HG02885 (cell line): ENCODE data around the gene NKX6-2.
"Not testable (repeated sequence)": the region's sequence is repeated elsewhere in the genome, so short reads cannot be mapped to it uniquely, and the experiment has no call there.

Experiments used
- ATAC-seq: cut with Tn5 transposase; IDR thresholded peaks from one replicate; pipeline ENCODE4 v1.9.1; 2021; ENCODE audit warnings: mild to moderate bottlenecking; ENCODE audit not compliant: unreplicated experiment, poor library complexity

Gene NKX6-2

GRCh38 chr10:132785723-132786475, at the start of gene NKX6-2:
Gene NKX6-2 (minus strand): TSS chr10:132786147. CDS start chr10:132785948, 199 bp downstream.
- no peak for ATAC-seq

- ATAC-seq: no peak
Measured at GRCh38 chr10:132834891-132835847, 49.2 kb upstream of the NKX6-2 start.

GRCh38 chr10:132834311-132834761, 48.4 kb upstream of the NKX6-2 start:
- ATAC-seq: no peak

GRCh38 chr10:132833421-132834111, 47.6 kb upstream of the NKX6-2 start:
- no peak for ATAC-seq

- ATAC-seq: no peak
Measured at GRCh38 chr10:132832186-132832969, 46.4 kb upstream of the NKX6-2 start.

GRCh38 chr10:132829403-132829802, 43.5 kb upstream of the NKX6-2 start:
- ATAC-seq: no peak

DNA sequence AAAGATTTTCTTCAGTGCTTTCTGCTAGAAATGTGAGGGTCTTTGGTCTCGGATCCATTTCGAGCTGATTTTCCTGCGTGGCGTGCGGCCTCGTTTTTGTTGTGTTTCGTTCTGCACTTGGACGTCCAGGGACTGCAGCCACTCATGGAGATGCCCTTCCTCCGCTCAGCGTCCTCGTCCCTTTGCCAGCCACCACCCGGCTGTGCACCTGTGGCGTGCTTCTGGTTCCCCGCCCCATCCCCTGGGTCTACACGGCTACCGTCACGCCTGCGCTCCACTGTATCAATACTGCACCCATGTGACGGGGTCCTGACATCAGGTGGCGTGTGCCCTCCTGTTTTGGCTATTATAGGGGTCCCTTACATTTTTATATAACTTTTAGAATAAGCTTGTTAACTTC, 42.7 kb upstream of the NKX6-2 start:
- no peak for ATAC-seq

GRCh38 chr10:132827861-132828539, 42.1 kb upstream of the NKX6-2 start:
- no peak for ATAC-seq

DNA sequence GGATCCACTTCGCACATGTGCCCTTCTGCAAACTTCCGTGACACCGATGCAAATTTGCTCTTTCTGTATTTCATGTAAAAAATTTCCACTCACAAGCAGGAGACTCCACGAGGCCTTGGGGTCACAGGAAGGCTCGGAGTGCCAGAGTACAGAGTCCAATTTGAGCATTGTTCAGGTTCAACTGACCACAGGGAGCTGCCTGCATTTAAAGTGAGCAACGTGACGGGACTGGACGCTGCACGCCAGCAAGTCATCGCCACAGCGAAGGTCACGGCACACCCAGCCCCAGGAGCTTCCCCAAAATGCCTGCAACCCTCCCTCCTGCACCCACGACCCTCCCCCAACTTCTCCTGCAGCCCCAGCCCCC, 41.5 kb upstream of the NKX6-2 start:
- ATAC-seq: no peak

- ATAC-seq: no peak
Measured at GRCh38 chr10:132826524-132827422, 40.8 kb upstream of the NKX6-2 start.

GRCh38 chr10:132825783-132826523, 40.0 kb upstream of the NKX6-2 start:
- ATAC-seq: not testable (repeated sequence)

DNA sequence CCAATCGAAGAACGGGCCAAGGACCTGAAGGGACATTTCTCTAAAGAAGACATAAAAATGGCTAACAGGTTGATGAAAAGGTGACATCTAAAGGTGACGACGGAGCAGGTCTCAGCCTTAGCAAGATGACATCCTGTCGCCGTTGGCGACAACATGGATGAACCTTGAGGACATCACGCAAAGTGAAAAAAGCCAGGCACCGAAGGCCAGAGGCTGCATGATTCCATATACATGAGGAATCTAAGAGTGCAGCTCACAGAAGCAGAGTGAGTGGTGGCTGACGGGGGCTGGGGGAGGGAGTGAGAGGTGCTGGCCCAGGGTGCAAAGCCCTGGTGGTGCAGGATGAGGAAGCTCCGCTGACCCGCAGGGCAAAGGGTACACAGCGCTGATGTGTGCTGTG, 34.1 kb upstream of the NKX6-2 start:
- no peak for ATAC-seq

DNA sequence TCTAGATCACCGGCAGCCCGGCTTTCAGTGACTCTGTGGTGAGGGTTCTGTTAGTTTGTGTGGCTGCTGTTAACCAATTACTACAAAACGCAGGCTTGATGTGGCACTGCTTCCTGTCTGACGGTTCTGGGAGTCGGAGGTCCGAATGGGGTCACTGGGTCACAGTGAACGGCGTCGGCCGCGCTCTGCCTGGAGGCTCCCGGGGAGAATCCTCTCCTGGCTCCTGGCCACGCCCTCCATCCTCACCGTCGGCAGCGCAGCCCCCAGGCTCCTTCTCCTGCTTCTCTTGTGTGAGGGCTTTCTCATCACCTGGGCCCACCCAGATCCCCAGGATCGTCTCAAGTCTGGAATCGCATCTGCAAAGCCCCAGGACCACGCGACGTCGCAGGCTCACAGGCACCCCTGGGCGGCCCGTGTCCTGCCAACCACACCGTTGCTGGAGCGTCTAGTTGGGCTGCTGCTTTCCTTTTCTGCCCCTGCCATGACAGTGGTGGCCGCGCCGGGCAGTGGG, 31.8 kb upstream of the NKX6-2 start:
- no peak for ATAC-seq

DNA sequence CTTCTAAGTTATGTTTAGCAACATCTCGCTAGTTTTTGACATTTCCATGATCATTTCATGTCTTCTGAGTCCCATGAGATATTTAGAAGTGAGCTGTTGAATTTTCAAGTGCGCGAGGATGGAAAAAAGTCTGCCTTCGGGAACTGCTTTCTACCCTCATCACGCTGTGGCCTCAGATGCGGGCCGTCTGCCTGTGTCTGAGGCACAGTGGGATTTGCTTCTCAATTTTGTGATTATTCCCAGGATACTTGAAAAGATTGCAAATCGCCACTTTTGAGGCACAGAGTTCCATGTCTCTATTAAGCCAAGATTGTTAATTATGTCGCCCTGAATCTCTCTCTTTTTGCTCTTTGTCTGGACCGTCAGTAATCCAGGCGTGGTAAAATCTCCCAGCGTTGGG, 30.8 kb upstream of the NKX6-2 start:
- ATAC-seq: no peak

DNA sequence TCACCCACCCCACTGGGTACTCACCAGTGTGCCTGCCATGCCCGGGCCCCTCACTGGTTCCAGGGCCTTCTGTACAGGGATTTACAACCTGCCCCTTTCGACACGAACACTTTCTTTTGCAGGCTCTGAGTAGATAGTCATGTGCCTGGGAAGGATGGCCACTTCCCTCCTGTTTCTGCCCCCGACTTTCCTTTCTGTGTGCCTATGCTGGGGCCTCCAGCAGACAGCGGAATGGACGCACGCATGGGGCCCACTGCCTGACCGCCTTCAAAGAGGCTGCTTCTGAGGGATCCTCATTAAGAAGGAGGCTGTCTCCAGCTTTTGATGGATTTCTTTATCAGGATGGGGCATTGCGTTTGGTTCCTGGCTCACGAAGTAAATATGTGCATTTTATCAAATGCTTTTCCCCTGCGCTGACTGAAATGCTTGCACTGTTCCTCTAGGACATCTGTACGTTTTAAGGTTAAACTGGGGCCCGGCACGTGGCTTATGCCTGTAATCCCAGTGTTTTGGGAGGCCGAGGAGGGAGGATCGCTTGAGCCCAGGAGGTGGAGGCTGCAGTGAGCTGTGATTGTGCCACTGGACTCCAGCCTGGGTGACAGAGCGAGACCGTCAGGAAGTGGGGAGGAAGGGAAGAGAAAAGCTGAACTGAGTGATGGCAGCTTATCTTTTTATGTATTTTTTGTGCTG, 29.4 kb upstream of the NKX6-2 start:
- ATAC-seq: no peak

GRCh38 chr10:132814469-132814856, 28.5 kb upstream of the NKX6-2 start:
- ATAC-seq: no peak
